Osteoblast (primary cell): Measurements from ENCODE around the gene PDCD2. TPM values are rescaled to one million over a fixed set of nuclear protein-coding genes. Genes with fewer than 3 reads are reported as not detected.
A peak's percentile ranks its signal among the peaks of the same experiment; 100 is the strongest.

Experiments used
- DNase-seq: peaks from one replicate; pipeline ENCODE4 v3.0.0; 2011; ENCODE audit warnings: low spot score, mixed read lengths; ENCODE audit not compliant: insufficient read length; ENCODE audit errors: missing footprints
- H2AFZ ChIP-seq: 2 replicates; pipeline ENCODE4 v1.6.0; 2011; ENCODE audit warnings: mild to moderate bottlenecking, low read length
- H3K27ac ChIP-seq: 2 replicates; pipeline ENCODE4 v1.5.1; 2011; ENCODE audit warnings: mild to moderate bottlenecking, low read depth, low read length, moderate library complexity
- H3K27me3 ChIP-seq: 2 replicates; pipeline ENCODE4 v1.6.0; 2012; ENCODE audit warnings: mild to moderate bottlenecking, control low read depth, inconsistent platforms, low read length, moderate library complexity; ENCODE audit not compliant: insufficient read depth
- H3K36me3 ChIP-seq: 2 replicates; pipeline ENCODE4 v1.5.1; 2011; ENCODE audit warnings: mild to moderate bottlenecking, low read length, control low read depth, moderate library complexity; ENCODE audit not compliant: insufficient read depth
- H3K4me1 ChIP-seq: 2 replicates; pipeline ENCODE4 v1.5.1; 2011; ENCODE audit warnings: mild to moderate bottlenecking, low read length, control low read depth, moderate library complexity; ENCODE audit not compliant: insufficient read depth
- H3K4me2 ChIP-seq: 2 replicates; pipeline ENCODE4 v1.6.0; 2011; ENCODE audit warnings: mild to moderate bottlenecking, low read length; ENCODE audit not compliant: insufficient read depth
- H3K4me3 ChIP-seq: fragments of 200-600 bp; sonication (generic); 3 replicates; pipeline ENCODE4 v1.5.1; 2012; ENCODE audit warnings: mild to moderate bottlenecking, low read length, inconsistent platforms; ENCODE audit not compliant: insufficient read depth
- H3K79me2 ChIP-seq: 2 replicates; pipeline ENCODE4 v1.6.0; 2012; ENCODE audit warnings: mild to moderate bottlenecking, low read length, control low read depth, inconsistent platforms; ENCODE audit not compliant: insufficient read depth
- H3K9me3 ChIP-seq: 2 replicates; pipeline ENCODE4 v1.5.1; 2011; ENCODE audit warnings: low read depth, low read length, control low read depth
- H4K20me1 ChIP-seq: 2 replicates; pipeline ENCODE4 v1.6.0; 2012; ENCODE audit warnings: mild to moderate bottlenecking, low read length, control low read depth; ENCODE audit not compliant: insufficient read depth
- total RNA-seq: library from RNA; depleted of rRNA; stranded (reverse); fragments of >200 nt; gene quantifications from 2 replicates; pipeline ENCODE4 v1.2.3, GENCODE V29; 2012
- TF ChIP-seq, protein P1 (sequence below): IDR thresholded peaks from 2 replicates; pipeline ENCODE4 v1.5.1; 2011; ENCODE audit warnings: mild to moderate bottlenecking, low read depth, low read length, moderate library complexity; ENCODE audit errors: extremely low read depth

The PDCD2 gene
- total RNA-seq, 1 donor, result 69.5 TPM

- no peaks in the 10 kb centered on the region for H3K36me3 ChIP-seq
- no peaks in the 10 kb centered on the region for H3K4me1 ChIP-seq
- no peaks in the 10 kb centered on the region for H3K79me2 ChIP-seq
- no peaks in the 10 kb centered on the region for H3K9me3 ChIP-seq
- no peak overlapping the region for H2AFZ ChIP-seq
- no peak overlapping the region for H3K27ac ChIP-seq
- H3K4me2 ChIP-seq, result no peak overlapping the region
- no peaks in the 10 kb centered on the region for H3K27me3 ChIP-seq
- TF ChIP-seq, protein P1, sequence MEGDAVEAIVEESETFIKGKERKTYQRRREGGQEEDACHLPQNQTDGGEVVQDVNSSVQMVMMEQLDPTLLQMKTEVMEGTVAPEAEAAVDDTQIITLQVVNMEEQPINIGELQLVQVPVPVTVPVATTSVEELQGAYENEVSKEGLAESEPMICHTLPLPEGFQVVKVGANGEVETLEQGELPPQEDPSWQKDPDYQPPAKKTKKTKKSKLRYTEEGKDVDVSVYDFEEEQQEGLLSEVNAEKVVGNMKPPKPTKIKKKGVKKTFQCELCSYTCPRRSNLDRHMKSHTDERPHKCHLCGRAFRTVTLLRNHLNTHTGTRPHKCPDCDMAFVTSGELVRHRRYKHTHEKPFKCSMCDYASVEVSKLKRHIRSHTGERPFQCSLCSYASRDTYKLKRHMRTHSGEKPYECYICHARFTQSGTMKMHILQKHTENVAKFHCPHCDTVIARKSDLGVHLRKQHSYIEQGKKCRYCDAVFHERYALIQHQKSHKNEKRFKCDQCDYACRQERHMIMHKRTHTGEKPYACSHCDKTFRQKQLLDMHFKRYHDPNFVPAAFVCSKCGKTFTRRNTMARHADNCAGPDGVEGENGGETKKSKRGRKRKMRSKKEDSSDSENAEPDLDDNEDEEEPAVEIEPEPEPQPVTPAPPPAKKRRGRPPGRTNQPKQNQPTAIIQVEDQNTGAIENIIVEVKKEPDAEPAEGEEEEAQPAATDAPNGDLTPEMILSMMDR, result no peak
- no peak for DNase-seq
- no peaks in the 10 kb centered on the region for H4K20me1 ChIP-seq
- no peak overlapping the region for H3K4me3 ChIP-seq
Measured at GRCh38 chr6:170597278-170597677, 12.8 kb upstream of the PDCD2 start.

DNA sequence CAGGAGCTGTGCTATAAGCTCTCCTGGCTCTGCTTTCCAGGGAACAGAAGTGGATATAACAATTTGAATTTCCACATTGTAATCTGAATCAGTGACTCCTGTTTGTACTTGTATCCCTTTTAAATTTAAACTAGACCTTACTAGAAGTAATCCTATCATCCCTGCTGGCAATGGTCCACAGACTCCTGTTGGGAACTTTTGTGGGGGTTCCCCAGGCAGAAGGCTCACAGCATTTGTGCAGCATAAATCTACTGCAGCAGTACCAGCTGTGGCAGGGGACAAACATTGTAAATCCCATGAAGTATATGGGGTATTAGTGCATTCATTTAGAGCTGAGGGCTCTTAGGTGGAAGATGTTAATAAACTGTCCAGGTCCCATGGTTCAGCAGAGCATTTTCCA is 12.0 kb upstream of the PDCD2 start:
- no peak overlapping the region for H3K4me3 ChIP-seq
- no peaks in the 10 kb centered on the region for H3K36me3 ChIP-seq
- H3K79me2 ChIP-seq, result no peaks in the 10 kb centered on the region
- TF ChIP-seq, protein P1, result no peak
- H3K27me3 ChIP-seq, result no peaks in the 10 kb centered on the region
- DNase-seq, result no peak
- H3K4me2 ChIP-seq, result no peak overlapping the region
- no peaks in the 10 kb centered on the region for H4K20me1 ChIP-seq
- H2AFZ ChIP-seq, result no peak overlapping the region
- no peak overlapping the region for H3K27ac ChIP-seq
- H3K9me3 ChIP-seq, result no peaks in the 10 kb centered on the region
- no peaks in the 10 kb centered on the region for H3K4me1 ChIP-seq

- H4K20me1 ChIP-seq, result no peaks in the 10 kb centered on the region
- H3K4me3 ChIP-seq, result no peak overlapping the region
- H3K9me3 ChIP-seq, result peaks cover 3% of the 10 kb centered on the region
- no peaks in the 10 kb centered on the region for H3K4me1 ChIP-seq
- no peak for DNase-seq
- no peak overlapping the region for H3K4me2 ChIP-seq
- H2AFZ ChIP-seq, result no peak overlapping the region
- no peaks in the 10 kb centered on the region for H3K27me3 ChIP-seq
- no peak overlapping the region for H3K27ac ChIP-seq
- no peaks in the 10 kb centered on the region for H3K36me3 ChIP-seq
- H3K79me2 ChIP-seq, result no peaks in the 10 kb centered on the region
- TF ChIP-seq, protein P1, result no peak
Measured at GRCh38 chr6:170590725-170591124, 6.3 kb upstream of the PDCD2 start.

DNA sequence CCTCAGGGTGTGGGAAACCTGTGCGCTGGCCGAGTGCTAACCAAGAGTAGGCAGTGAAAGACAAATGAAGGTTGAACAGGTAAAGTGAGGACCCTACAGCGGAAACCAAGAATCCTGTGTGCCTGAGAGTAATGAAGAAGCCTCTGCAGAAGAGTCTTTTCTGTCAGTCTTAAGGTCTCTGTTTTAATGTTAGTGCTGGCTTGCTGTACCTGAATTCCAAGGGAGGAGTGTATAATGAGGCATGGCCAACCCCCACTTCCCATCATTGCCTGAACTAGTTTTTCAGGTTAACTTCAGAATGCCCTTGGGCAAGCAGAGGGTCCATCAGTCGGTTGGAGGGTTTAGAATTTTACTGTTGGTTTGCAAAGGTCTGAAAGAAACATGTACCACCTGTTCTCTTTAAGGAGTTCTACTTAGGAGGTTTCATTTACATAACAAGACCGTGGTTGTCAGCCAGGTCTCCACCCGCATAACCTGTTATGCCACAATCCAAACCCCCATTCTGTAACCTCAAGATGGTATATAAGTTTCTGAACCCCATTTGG is 589 bp upstream of the PDCD2 start:
- Histone ChIP-seq H3K27me3 (no peaks in the 10 kb centered on the region), H3K79me2 (peaks cover 37% of the 10 kb centered on the region), H3K36me3 (peaks cover 25% of the 10 kb centered on the region), H3K4me1 (peaks cover 11% of the 10 kb centered on the region), H3K27ac (peak overlapping the region; percentile 64), H3K4me3 (peak overlapping the region; percentile 90), H2AFZ (peak overlapping the region; percentile 98), H4K20me1 (peaks cover 6% of the 10 kb centered on the region), H3K9me3 (no peaks in the 10 kb centered on the region), H3K4me2 (peak overlapping the region; percentile 91)
- DNase-seq, result no peak
- TF ChIP-seq, protein P1, result no peak
